Stomach smooth muscle (tissue), 2 donors: ENCODE results near the gene EXOC3L2.
"Not testable (repeated sequence)": the region's sequence is repeated elsewhere in the genome, so short reads cannot be mapped to it uniquely, and the experiment has no call there.

Experiments
- H3K27ac ChIP-seq: one replicate; pipeline ENCODE4 v1.7.0; 2013; ENCODE audit warnings: mild to moderate bottlenecking, low read length, inconsistent platforms
- H3K27me3 ChIP-seq, 2 donors: one replicate each; pipeline ENCODE4 v1.7.0; 2013; ENCODE audit warnings: low read length in 2 of 2; ENCODE audit not compliant: insufficient read depth in 2 of 2, control insufficient read depth in 1 of 2
- H3K36me3 ChIP-seq, 2 donors: one replicate each; pipeline ENCODE4 v1.7.0; 2013; ENCODE audit warnings: low read length in 2 of 2; ENCODE audit not compliant: control insufficient read depth in 2 of 2, insufficient read depth in 2 of 2
- H3K4me1 ChIP-seq: one replicate; pipeline ENCODE4 v1.7.0; 2013; ENCODE audit warnings: low read length; ENCODE audit not compliant: control insufficient read depth, insufficient read depth
- H3K4me3 ChIP-seq, 2 donors: one replicate each; pipeline ENCODE4 v1.7.0; 2013; ENCODE audit warnings: low read length in 2 of 2
- H3K9ac ChIP-seq, 2 donors: one replicate each; pipeline ENCODE4 v1.7.0; 2013; ENCODE audit warnings: low read length in 2 of 2, mild to moderate bottlenecking in 1 of 2
- H3K9me3 ChIP-seq, 2 donors: one replicate each; pipeline ENCODE4 v1.7.0; 2013; ENCODE audit warnings: low read length in 2 of 2; ENCODE audit not compliant: control insufficient read depth in 2 of 2
- donor health status: healthy.
- donor health status: Pancreatic carcinoma.

EXOC3L2 gene

GRCh38 chr19:45275370-45275971 is 30.3 kb upstream of the EXOC3L2 start:
- Histone ChIP-seq H3K4me3 (no peak overlapping the region), H3K36me3 (peaks cover 20 to 39% of the 10 kb centered on the region in 2 donors), H3K4me1 (no peaks in the 10 kb centered on the region), H3K27ac (no peak overlapping the region), H3K9me3 (no peaks in the 10 kb centered on the region), H3K27me3 (no peaks in the 10 kb centered on the region), H3K9ac (no peak overlapping the region)

GRCh38 chr19:45273521-45273855 is 28.3 kb upstream of the EXOC3L2 start:
- no peaks in the 10 kb centered on the region for H3K27me3 ChIP-seq
- no peaks in the 10 kb centered on the region for H3K4me1 ChIP-seq
- no peak overlapping the region for H3K9ac ChIP-seq
- no peak overlapping the region for H3K4me3 ChIP-seq
- no peak overlapping the region for H3K27ac ChIP-seq
- H3K9me3 ChIP-seq, result no peaks in the 10 kb centered on the region
- peaks cover 20 to 29% of the 10 kb centered on the region in 2 donors for H3K36me3 ChIP-seq

- Histone ChIP-seq H3K4me3 (no peak overlapping the region), H3K36me3 (peaks cover 25% of the 10 kb centered on the region in 2 donors), H3K4me1 (no peaks in the 10 kb centered on the region), H3K9ac (no peak overlapping the region), H3K9me3 (no peaks in the 10 kb centered on the region), H3K27ac (no peak overlapping the region), H3K27me3 (no peaks in the 10 kb centered on the region)
These were observed 26.5 kb upstream of the EXOC3L2 start for GRCh38 chr19:45271735-45272108.

GRCh38 chr19:45271098-45271734 is 26.0 kb upstream of the EXOC3L2 start:
- Histone ChIP-seq H3K36me3 (peaks cover 25 to 26% of the 10 kb centered on the region in 2 donors), H3K9ac (no peak overlapping the region), H3K4me1 (no peaks in the 10 kb centered on the region)

GRCh38 chr19:45269939-45270338 is 24.7 kb upstream of the EXOC3L2 start:
- not testable (repeated sequence) for H3K4me1 ChIP-seq, H3K4me3 ChIP-seq, H3K27ac ChIP-seq, H3K27me3 ChIP-seq, H3K9ac ChIP-seq, H3K9me3 ChIP-seq
- H3K36me3 ChIP-seq, result peaks cover 25 to 32% of the 10 kb centered on the region in 2 donors

More at GRCh38 chr19:45271098-45271734, 26.0 kb upstream of the EXOC3L2 start:
- H3K4me3 ChIP-seq, result no peak overlapping the region
- H3K27ac ChIP-seq, result no peak overlapping the region
- H3K9me3 ChIP-seq, result no peaks in the 10 kb centered on the region
- H3K27me3 ChIP-seq, result no peaks in the 10 kb centered on the region

- Histone ChIP-seq H3K4me3 (no peak overlapping the region), H3K4me1 (no peaks in the 10 kb centered on the region), H3K27me3 (no peaks in the 10 kb centered on the region), H3K27ac (no peak overlapping the region), H3K9me3 (no peaks in the 10 kb centered on the region), H3K36me3 (peaks cover 19 to 21% of the 10 kb centered on the region in 2 donors), H3K9ac (no peak overlapping the region)
These were observed 22.1 kb upstream of the EXOC3L2 start for GRCh38 chr19:45267296-45267695.

DNA sequence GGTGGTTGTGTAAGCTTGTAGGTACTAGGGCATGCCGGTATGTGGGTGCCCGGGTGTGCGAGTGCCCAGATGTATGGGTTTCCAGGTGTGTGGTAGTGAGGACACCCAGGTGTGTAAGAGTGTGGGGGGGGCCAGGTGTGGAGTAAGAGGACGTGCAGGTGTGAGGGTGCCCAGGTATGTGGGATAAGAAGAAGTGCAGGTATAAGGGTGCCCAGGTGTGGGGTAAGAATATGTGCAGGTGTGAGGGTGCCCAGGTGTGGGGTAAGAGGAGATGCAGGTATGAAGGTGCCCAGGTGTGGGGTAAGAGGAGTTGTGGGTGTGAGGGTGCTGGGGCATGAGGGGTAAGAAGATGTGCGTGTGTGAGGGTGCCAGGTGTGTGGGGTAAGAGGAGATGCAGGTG is 20.2 kb upstream of the EXOC3L2 start:
- H3K9ac ChIP-seq, result no peak overlapping the region
- peaks cover 7 to 13% of the 10 kb centered on the region in 2 donors for H3K36me3 ChIP-seq
- no peak overlapping the region for H3K27ac ChIP-seq
- H3K9me3 ChIP-seq, result no peaks in the 10 kb centered on the region
- H3K27me3 ChIP-seq, result no peaks in the 10 kb centered on the region
- no peak overlapping the region for H3K4me3 ChIP-seq
- H3K4me1 ChIP-seq, result no peaks in the 10 kb centered on the region

DNA sequence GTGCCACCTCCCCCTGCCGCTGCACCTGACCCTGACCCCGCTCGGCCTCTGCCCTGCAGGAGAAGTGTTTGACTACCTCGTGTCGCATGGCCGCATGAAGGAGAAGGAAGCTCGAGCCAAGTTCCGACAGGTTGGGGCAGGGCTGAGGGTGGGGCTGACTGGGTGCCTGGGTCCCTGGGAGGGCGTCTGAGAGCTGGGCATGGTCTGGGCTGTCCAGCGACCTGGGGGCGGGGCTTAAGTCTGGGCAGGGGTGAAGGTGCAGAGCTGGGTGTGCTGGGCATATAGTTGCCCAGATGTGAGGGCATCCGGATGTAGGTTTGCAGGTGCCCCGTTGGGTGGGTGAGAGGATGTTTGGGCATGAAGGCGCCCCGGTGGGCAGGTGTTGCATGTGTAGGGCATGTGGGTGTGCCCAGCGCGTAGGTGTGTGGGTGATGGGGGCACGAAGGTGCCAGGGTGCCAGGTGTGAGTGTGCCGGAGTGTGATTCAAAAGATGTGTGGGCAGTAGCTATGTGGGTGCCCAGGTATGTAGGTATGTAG is 19.6 kb upstream of the EXOC3L2 start:
- H3K4me1 ChIP-seq, result no peaks in the 10 kb centered on the region
- no peak overlapping the region for H3K27ac ChIP-seq
- peaks cover 7 to 12% of the 10 kb centered on the region in 2 donors for H3K36me3 ChIP-seq
- no peaks in the 10 kb centered on the region for H3K27me3 ChIP-seq
- H3K9me3 ChIP-seq, result no peaks in the 10 kb centered on the region
- H3K4me3 ChIP-seq, result no peak overlapping the region
- no peak overlapping the region for H3K9ac ChIP-seq

- Histone ChIP-seq H3K9ac (no peak overlapping the region), H3K4me1 (no peaks in the 10 kb centered on the region), H3K27me3 (no peaks in the 10 kb centered on the region), H3K27ac (no peak overlapping the region), H3K36me3 (peaks cover 7 to 15% of the 10 kb centered on the region in 2 donors), H3K4me3 (no peak overlapping the region), H3K9me3 (no peaks in the 10 kb centered on the region)
These were observed 17.8 kb upstream of the EXOC3L2 start for GRCh38 chr19:45263013-45263412.

GRCh38 chr19:45262570-45262969 is 17.4 kb upstream of the EXOC3L2 start:
- no peaks in the 10 kb centered on the region for H3K9me3 ChIP-seq
- no peak overlapping the region for H3K4me3 ChIP-seq
- H3K9ac ChIP-seq, result no peak overlapping the region
- no peaks in the 10 kb centered on the region for H3K4me1 ChIP-seq
- H3K27ac ChIP-seq, result no peak overlapping the region
- H3K27me3 ChIP-seq, result no peaks in the 10 kb centered on the region
- peaks cover 7 to 15% of the 10 kb centered on the region in 2 donors for H3K36me3 ChIP-seq

- Histone ChIP-seq H3K27ac (no peak overlapping the region), H3K9ac (no peak overlapping the region), H3K4me3 (no peak overlapping the region), H3K9me3 (no peaks in the 10 kb centered on the region), H3K27me3 (no peaks in the 10 kb centered on the region), H3K4me1 (peaks cover 6% of the 10 kb centered on the region), H3K36me3 (peaks cover 2 to 5% of the 10 kb centered on the region in 2 donors)
These were observed 13.7 kb upstream of the EXOC3L2 start for GRCh38 chr19:45258862-45259261.
